ENCODE results near the gene THAP4.

Gene THAP4

DNA sequence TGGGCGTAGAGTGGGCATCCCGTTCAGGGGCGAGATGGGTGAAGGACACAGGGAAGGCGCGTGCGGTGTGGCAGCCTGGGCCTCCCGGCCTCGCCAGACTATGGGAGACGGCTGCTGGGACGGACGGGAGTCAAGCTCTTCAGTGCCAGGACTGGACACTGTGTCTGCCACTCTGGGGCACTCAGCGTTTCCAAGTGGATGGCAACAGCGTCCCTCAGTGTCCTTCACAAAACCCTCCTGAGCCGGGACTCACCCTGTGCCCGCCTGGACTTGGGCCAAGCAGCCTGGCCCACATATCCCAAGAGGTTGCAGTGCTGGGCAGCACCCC lies 94.7 kb downstream of the THAP4 start:
- DNase-seq: no peak

DNA sequence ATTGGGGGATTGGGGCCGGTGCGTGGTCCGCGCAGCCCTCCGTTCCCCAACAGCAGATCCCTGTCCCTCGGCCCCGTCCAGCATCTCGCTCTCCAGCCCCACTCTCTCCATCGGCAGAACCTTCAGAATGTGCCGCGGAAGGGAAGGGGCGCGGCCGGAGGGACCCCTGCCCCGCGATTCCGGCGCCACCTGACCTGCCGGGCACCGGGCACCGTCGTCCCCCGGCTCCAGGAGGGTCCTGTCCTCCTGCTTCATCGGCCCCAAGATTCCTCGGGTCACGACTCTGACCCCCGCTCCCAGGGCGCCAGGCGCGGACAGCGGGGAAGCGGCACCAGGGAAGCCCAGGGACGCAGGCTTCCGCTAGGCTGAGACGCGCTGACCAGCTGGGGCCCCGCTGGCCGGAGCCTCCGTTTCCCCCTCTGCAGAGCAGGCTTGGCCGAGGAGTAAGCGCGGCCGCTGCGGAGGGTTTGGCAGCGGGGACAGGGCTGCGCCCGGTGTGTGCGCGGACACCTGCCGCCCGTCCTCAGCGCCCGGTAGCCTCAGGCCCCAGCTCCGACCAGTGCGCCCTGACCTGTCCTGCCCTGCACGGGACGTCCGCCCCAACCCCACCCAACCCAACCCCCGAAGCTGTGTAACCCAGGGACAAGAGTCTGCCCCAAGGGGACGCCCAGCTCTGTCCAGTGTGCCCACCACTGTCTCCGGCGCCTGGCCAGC lies 95.2 kb downstream of the THAP4 start:
- no peak for DNase-seq

DNA sequence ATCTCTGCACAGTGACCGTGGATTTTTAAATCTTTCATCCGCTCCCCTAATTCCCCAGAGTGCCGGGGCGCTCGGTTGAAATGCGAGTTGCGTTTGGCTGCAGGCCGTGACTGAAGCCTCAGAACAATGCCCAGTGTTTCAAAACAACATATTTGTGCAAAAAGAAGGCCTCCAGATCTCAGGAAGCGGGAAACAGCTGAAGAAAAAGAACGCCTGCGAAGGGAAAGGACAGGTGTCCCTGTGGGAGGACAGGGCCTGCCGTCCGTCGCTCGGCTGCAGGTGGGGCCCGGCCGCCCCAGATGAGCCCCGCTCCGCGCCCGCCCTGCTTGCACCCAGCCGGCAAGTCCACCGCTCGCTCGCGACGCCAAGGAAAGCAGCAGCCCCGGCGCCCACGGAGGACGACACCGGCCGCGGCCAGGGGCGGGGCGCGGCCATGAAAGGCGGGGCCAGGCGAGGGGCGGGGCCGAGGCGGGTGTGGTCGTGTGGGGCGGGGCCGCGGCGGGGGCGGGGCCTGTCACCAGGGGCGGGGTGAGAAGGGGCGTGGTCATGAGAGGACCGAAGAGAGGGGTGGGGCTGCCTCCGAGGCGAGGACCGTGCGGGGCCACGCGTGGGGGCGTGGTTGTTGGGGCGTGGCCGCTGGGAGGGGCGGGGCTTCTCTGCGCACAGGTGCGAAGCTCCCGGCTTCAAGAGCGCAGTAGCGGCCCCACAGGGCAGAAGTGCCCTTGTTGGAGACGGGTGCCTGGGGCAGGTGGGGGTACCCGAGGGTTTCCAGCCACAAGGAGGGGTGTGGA lies 96.0 kb downstream of the THAP4 start:
- DNase-seq: no peak

DNA sequence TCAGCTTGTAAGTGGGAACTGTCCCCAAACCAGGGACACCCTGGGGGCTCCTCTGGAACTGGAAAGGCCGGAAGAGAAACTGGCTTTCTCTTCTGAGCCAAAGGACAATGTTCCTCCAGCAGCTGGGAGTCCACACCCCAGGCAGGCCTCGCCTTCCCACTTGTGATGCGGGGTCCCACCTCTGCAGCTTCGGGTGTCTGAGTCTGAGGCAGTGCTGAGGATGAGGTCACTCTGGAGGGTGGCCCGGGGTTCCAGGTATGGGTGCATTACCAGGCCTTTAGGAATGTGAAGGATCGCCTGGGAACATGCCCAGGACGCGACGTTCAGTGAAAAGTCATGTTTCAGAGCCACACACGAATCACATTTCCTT lies 96.6 kb downstream of the THAP4 start:
- no peak for DNase-seq

DNA sequence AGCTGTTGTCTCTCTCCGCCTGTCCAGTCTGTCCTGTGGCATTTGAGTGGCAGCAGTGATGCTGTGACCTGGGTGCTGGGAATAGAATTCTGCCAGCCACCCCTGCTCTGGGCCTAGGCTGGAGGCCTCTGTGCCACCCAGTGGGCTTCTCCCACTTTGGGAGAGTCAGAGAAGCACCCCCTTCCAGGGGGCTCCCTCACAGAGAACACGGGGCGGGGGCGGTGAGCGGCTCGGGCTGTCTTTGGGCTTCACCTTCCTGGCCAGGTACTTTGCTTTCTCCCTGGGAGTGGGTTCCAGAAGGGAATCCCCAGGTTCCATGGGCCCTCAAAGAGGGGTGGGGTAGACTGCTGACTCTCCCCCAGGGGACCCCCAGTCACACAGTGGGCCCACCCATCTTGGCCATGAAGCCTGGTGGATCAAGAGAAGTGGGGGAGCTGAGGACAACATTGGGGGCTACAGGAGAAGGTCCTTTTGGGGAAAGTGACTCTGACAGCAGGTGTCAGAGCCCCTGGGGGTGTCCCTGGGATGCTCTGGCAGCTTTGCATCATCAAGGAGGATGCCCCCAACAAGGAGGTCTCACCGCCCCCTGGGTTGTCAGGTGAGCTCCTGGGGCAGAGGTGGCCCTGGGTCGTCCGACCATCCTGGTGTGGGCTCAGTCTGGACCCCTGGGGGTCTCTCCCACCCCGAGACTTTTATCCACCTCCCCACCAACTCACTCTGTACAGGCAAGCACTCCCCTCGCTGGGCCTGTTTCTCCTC lies 97.2 kb downstream of the THAP4 start:
- no peak for DNase-seq

DNA sequence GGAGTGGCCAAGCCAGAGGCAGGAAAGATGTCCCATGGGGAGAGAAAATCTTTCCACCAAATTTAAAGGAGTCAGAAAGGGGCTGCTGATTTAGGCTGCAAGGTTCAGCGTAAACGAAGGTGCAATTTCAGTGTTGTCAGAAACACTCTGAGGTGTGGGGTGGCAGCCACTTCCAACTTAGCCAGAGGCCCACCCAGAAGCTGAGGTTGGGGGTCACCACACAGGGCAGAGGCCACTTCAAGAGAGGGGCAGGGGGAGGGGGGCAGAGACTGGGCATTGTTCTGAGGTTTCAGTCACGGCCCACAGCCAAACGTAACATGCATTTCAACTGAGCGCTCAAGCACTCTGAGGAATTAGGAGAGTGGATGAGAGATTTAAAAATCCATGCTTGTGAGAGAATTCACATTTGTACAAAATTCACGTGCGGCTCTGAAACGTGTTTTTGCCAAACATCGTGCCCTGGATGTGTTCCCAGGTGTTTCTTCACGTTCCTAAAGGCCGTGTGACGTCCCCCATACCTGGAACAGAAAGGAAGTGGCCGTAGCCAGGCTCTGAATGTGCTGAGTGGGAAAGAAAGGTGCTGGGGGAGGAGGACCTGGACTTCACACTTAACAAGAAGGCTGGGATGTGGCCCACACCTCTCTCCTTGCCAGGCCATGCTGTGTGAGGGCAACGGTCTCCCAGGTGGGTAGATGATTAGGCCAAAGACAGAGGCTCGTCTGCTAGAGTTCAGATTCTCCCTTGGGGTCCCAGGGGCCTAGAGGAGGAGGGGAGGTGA lies 97.9 kb downstream of the THAP4 start:
- DNase-seq: no peak

DNA sequence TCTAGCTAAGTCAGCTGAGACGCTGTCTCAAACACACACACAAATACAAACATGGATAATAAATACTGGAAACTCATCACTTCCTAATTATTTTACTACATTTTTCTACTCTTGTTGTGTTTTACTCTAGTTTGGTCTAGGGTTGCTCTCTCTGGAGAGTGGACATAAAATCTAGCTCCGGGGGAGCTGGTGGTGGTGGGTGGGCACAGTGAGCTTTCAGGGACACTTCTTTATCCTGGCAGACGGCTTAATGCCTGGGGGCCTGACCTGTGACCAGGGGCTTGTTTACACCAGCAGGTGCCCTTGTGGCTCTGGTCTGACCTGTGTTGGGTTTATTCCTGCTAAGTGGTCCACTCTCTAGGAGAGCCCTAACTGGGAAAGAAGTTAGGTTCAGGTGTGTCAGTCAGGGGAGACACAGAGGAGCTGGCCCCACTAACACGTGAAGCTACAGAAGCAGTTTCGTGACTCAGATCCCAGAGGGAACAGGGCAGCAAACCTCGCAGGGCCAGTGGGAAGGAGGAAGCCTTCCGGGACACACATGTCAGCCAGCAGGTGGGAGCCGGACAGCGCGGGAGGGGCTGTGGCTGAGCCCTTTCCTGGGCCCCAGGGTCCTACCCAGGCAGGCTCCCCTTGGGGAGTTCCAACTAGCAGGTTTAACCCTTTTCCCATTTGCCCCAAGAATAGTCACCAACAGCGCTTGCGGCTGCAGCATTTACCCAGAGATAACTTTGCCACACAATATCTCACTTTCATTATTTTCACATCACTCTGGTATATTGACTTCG lies 100.9 kb downstream of the THAP4 start:
- DNase-seq: no peak

DNA sequence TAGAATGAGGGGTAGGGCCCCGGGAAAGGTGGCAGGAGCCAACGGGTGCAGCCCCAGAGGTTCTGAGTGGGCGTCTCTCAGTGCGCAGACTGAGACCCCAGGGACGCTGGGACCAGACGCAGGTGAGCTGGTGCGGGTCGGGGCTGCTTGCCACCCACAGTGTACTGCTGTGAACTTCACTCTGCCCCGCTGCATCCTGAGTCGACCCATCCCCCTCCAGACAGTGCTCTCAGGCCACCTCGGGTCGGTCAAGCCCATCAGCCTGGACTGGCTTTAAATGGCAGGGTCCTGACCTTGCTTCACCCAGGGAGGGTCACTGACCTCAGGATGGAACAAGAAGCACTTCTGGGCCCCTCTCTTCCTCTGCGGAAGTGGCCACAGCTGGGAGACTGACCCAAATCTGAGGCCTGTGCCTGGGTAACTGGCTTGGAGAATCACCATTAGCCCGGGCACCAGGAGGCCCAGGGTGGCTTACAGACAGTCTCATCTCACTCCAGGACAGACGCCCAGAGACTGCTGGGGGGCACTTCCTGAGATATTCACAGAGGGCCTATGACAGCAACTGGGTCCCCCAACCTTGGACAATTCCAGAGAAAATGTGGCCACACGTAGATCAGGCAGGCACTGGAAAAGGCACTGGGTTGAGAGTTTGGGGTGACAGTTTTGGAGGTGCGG lies 102.1 kb downstream of the THAP4 start:
- no peak for DNase-seq

All from NCI-H446 treated with DMSO at 0.1 percent for 48 hours (cell line).